Stimulated activated naive B cell treated with anti-CD40 and anti-IgM and Interleukin-4, amounts not matched to agents 10 μg/mL and 1 μg/mL and 100 μg/mL, for 72 hours (primary cell): Measurements from ENCODE around the gene C22orf15.
A peak's percentile ranks its signal among the peaks of the same experiment; 100 is the strongest.
"Not testable (repeated sequence)": the region's sequence is repeated elsewhere in the genome, so short reads cannot be mapped to it uniquely, and the experiment has no call there.

ENCODE experiments used
- ATAC-seq, 2 donors: fragments of 150-1000 bp; cut with Tn5 transposase; replicated peaks; 2 replicates each; pipeline ENCODE4 v1.10.0; 2021; ENCODE audit warnings: moderate library complexity in 1 of 2
- DNase-seq: peaks from one replicate; pipeline ENCODE4 v3.0.0; 2021
- H3K27ac Mint-ChIP-seq: one replicate; pipeline ENCODE4 v1.8.0; 2022; ENCODE audit warnings: mild to moderate bottlenecking, mixed read lengths
- H3K27me3 Mint-ChIP-seq, 2 donors: one replicate each; pipeline ENCODE4 v1.8.0; 2022; ENCODE audit warnings: mixed read lengths in 2 of 2
- H3K36me3 Mint-ChIP-seq, 2 donors: one replicate each; pipeline ENCODE4 v1.8.0; 2022; ENCODE audit warnings: mixed read lengths in 2 of 2, mild to moderate bottlenecking in 1 of 2
- H3K4me1 Mint-ChIP-seq, 2 donors: one replicate each; pipeline ENCODE4 v1.8.0; 2022; ENCODE audit warnings: mixed read lengths in 2 of 2, mild to moderate bottlenecking in 1 of 2
- H3K4me3 Mint-ChIP-seq, 2 donors: one replicate each; pipeline ENCODE4 v1.8.0; 2022; ENCODE audit warnings: mild to moderate bottlenecking in 2 of 2, mixed read lengths in 2 of 2, moderate library complexity in 1 of 2
- H3K9me3 Mint-ChIP-seq, 2 donors: one replicate each; pipeline ENCODE4 v1.8.0; 2022; ENCODE audit warnings: mixed read lengths in 2 of 2, mild to moderate bottlenecking in 1 of 2

C22orf15 gene, protein sequence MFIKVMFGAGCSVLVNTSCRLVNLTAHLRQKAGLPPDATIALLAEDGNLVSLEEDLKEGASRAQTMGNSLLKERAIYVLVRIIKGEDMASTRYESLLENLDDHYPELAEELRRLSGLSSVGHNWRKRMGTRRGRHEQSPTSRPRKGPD

DNA sequence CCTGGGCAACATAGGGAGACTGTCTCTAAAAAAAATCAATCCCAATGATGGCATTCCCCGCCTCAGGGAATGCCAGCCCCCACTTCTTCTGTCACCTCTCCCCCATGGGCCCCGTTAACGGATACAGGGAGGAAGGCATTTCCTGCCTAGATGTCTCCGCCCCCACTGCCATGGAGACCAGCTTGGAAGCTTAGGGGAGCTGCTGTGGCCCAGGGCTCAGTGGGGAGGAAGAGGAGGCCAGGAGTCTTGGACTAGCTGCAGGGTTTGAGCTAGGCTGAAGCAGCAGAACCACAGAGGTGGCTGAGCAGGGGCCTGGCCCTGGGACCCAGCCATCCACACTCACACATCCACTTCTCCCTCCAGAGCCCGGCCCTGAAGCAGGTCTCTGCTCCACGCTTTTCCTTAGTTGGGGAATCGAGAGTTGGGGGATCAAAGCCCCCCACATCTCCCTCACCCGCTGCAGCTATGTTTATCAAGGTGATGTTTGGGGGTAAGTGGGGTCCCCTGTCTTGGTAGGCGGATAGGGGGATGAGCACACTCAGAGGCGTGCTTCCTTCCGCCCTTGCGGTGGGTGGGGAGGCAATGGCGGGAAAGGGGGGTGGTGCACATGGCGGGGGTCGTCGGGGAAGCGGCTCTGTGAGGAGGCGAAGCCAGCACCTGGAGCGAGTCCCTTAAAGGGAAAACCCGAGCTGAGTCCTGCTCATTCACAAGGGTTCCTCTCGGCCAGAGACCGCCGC, at the start of gene C22orf15:
C22orf15 (plus strand) TSS at position 149 of the 737 bp plus-strand sequence; CDS start at position 466, 317 bp downstream.
- H3K36me3 Mint-ChIP-seq = peaks cover 10 to 29% of the 10 kb centered on the region in 2 donors
- peak within 1 kb of the TSS; percentile 42 for H3K27ac Mint-ChIP-seq
- ATAC-seq (no peak), DNase-seq (no peak)
- peak within 1 kb of the TSS; percentile 76 for H3K4me3 Mint-ChIP-seq
- H3K9me3 Mint-ChIP-seq = no peaks in the 10 kb centered on the region
- H3K27me3 Mint-ChIP-seq = no peaks in the 10 kb centered on the region
- peaks cover 40 to 64% of the 10 kb centered on the region in 2 donors for H3K4me1 Mint-ChIP-seq

DNA sequence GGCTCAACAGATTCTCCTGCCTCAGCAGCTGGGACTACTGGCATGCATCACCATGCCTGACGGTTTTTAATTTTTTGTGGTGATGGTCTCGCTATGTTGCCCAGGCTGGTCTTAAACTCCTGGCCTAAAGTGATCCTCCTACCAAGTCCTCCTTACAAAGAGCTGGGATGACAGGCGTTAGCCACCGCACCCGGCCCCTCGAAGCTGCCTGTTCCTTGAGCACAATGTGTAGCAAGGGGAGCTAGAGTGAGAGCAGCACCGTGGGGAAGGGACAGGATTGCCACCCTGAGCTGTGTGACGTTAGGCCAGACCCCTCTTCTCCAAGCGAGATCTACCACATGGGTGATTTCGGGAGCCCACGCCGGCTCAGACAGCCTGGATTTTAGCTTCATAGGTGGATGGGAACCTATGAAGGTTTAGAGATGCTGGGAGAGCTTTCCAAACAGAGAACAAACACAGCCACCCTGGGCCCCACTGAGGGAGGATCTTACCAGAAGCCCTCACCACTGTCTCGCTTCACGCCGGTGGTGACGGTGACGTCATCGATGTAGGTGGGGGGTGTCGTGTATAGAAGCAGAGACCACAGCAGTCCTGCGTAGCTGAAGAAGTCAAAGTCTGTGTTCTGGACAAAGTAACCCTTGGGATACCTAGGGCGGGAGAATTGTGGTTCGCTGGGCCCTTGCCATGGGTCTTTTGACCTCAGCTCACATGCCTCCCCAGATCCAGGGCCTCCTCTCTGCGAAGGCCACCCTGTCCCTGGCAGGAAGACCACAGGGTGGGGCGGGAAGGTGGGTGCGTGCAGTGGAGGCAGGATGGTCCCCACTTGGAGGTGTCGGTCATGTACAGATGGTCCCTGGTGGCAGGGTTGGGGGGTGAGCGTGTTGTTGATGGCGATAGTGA, 48.8 kb upstream of the C22orf15 start:
- Mint-ChIP-seq H3K27me3 (no peaks in the 10 kb centered on the region), H3K9me3 (no peaks in the 10 kb centered on the region), H3K4me1 (peaks cover 15 to 30% of the 10 kb centered on the region in 2 donors), H3K36me3 (peaks cover 24 to 39% of the 10 kb centered on the region in 2 donors), H3K27ac (no peak overlapping the region), H3K4me3 (no peak overlapping the region)
- ATAC-seq (no peak), DNase-seq (no peak)

DNA sequence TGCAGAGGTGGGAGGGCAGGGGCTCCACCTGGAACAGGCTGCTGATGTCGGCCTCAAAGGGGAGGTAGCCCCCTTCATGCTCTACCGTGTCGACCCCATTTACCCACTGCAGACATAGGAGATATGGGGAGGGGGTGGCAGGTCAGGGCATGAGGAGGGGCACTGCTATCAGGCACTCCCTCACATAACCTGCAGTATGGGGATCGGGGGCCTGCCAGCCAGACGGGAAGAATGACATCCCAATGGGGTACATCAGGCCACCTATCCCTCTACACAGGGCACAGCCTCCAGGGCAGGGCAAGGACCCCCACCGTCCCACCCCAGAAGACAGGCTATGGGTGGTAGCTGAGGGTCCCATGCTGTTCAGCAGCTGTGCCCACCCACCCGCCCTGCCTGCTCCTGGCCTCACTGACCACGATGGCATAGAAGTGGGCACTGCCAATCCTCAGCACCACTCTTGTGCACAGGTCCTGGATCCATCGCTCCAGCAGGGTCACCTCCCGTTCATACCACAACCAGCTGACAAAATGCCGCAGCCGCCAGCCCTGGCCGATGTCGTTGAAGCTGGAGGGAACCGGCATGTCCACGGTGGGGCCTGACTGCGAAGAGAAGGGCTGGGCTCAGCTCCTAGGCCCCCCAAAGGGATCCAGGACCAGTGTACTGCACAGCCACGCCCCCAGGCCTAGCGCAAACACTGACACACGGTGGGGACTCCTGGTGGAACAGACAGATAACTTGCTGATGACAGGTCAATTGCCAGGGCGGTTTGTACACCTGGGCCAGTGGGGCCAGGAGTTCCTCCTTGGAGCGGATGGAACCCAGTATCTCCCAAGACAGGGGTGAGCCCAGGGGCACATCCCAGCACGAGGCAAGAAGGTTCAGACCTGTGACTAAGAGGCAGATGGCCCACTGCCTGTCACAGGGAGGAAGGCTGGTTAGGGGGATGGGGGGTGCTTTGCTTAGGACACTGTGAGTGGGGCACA, 47.9 kb upstream of the C22orf15 start:
- H3K36me3 Mint-ChIP-seq = peaks cover 17 to 32% of the 10 kb centered on the region in 2 donors
- H3K4me1 Mint-ChIP-seq = peaks cover 13 to 30% of the 10 kb centered on the region in 2 donors
- ATAC-seq = no peak
- peak overlapping the region; percentile 84 for H3K27ac Mint-ChIP-seq
- no peaks in the 10 kb centered on the region for H3K27me3 Mint-ChIP-seq
- no peaks in the 10 kb centered on the region for H3K9me3 Mint-ChIP-seq
- peak overlapping the region; percentile 69 to 88 for H3K4me3 Mint-ChIP-seq
- DNase-seq = no peak

DNA sequence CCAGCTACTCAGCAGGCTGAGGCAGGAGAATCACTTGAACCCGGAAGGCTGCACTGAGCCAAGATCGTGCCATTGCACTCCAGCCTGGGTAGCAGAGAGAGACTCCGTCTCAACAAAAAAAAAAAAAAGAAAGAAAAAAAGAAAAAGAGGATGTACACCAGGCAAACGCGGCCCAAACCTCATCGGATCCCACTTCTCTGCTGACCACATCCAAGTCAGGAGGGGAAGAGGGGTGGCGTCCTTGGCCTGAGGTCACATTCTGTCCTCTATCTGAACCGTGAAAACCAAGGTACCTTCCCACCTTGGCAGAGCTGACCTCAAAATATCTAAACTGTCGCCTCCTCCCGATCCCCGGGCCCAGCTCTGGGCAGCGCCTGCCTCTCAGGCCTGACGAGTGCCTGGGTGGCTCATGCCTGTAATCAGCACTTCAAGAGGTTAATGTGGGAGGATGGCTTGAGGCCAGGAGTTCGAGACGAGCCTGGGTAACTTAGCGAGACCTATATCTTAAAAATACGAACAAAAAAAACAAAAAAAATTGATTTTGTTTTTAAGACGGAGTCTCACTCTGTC, 46.9 kb upstream of the C22orf15 start:
- ATAC-seq (no peak), DNase-seq (no peak)
- no peaks in the 10 kb centered on the region for H3K9me3 Mint-ChIP-seq
- peaks cover 13 to 30% of the 10 kb centered on the region in 2 donors for H3K4me1 Mint-ChIP-seq
- no peaks in the 10 kb centered on the region for H3K27me3 Mint-ChIP-seq
- peak overlapping the region; percentile 69 to 88 for H3K4me3 Mint-ChIP-seq
- peaks cover 15 to 22% of the 10 kb centered on the region in 2 donors for H3K36me3 Mint-ChIP-seq
- H3K27ac Mint-ChIP-seq = no peak overlapping the region

DNA sequence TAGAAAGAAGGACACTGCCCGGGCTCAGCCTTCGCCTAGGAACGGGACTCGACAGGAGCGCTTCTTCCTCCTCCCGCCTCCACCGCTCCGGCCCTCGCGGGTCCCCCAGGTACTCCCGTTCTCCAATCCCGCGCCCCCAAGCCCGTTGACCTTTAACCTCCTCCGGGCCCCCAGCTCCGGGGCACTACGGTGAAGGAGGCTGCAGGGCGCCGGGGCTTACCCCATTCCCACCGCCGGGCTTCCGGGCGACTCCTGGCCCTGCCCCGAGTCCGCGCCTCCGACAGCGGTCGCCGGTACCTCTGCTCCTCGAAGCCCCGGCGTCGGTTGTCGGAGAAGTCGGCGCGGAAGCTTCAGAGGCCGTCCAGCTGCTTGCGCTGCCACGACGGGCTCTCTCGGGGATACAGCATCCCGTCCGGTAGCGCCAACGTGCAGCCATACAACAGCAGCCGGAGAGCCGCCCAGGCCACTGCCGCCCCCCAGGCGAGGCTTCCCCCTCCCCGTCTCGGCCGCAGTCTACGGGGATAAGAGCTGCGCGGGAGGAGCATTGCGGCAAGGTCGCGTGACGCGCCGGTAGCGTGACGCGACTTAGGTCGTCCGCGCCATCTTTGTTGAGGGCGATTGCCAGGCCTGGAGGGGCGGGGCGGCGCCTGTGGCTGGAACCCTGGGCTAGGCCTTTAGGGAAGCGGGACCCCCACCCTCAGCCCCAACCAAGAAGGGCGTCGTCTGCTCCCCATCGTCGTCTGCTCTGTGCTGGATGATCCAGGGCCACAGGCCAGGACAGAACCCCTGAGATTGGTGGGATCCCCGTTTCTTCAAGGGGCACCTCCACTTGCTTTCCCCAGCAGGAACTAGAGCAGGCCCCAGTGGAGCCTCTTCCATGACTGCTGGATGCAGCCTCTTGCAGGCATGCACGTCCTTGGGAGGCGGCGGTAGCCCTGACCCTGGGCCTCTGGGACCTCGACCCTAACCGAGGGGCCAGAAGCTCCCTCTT, 45.7 kb upstream of the C22orf15 start:
- peak; percentile 76 for DNase-seq
- peak overlapping the region; percentile 84 to 88 for H3K4me3 Mint-ChIP-seq
- no peaks in the 10 kb centered on the region for H3K9me3 Mint-ChIP-seq
- peaks cover 13 to 30% of the 10 kb centered on the region in 2 donors for H3K4me1 Mint-ChIP-seq
- peak; percentile 92 to 93 for ATAC-seq
- peak overlapping the region; percentile 94 for H3K27ac Mint-ChIP-seq
- no peaks in the 10 kb centered on the region for H3K27me3 Mint-ChIP-seq
- H3K36me3 Mint-ChIP-seq = peaks cover 8 to 18% of the 10 kb centered on the region in 2 donors

DNA sequence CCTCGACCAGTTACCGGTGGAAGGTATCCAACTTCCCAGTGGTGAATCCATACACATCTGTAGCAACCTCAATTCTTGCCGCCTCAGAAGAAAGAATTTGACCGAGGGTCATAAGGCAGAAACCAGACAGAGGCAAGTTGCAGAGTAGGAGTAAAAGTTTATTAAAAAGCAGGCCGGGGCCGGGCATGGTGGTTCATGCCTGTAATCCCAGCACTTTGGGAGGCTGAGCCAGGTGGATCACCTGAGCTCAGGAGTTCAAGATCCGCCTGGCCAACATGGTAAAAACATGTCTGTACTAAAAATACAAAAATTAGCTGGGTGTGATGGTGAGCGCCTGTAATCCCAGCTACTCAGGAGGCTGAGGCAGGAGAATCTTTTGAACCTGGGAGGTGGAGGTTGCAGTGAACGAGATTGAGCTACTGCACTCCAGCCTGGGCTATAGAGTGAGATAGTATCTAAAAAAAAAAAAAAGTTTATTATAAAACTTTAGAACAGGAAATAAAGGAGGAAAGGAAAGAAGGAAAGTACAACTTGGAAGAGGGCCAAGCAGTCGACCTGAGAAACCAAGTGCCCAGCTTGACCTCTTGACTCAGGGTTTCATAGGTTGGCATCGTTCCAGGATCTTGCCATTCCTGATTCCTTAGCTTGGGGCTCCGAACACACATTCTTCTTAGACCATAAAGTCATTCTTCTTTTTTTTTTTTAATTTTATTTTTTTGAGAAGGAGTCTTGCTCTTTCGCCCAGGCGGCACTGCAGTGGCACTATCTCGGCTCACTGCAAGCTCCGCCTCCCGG, 44.2 kb upstream of the C22orf15 start:
- Mint-ChIP-seq H3K27ac (no peak overlapping the region), H3K36me3 (peaks cover 8 to 11% of the 10 kb centered on the region in 2 donors), H3K4me3 (no peak overlapping the region), H3K27me3 (no peaks in the 10 kb centered on the region), H3K9me3 (no peaks in the 10 kb centered on the region), H3K4me1 (peaks cover 18 to 40% of the 10 kb centered on the region in 2 donors)
- ATAC-seq (no peak), DNase-seq (no peak)

DNA sequence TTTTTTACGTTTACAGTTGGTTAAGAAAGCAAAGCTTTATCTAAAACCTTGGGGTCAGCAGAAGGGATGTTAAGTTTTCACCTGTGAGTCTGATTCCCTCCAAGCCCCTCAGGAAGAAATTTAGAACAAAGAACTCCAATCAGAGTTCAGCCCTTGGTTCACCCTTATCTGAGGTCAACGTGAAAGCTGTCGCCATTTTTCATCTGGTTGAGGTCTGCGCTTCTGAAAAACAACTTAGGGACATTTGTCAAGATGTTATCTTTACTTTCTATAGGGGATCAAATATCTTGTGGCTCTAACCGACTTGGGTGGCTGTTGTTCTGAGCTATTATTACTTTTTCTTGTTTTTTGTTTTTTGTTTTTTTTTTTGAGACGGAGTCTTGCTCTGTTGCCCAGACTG, 41.9 kb upstream of the C22orf15 start:
- H3K4me1 Mint-ChIP-seq = peaks cover 10 to 20% of the 10 kb centered on the region in 2 donors
- H3K4me3 Mint-ChIP-seq = no peak overlapping the region
- ATAC-seq = no peak
- H3K27ac Mint-ChIP-seq = no peak overlapping the region
- no peaks in the 10 kb centered on the region for H3K27me3 Mint-ChIP-seq
- H3K36me3 Mint-ChIP-seq = no peaks in the 10 kb centered on the region
- no peak for DNase-seq
- H3K9me3 Mint-ChIP-seq = no peaks in the 10 kb centered on the region

DNA sequence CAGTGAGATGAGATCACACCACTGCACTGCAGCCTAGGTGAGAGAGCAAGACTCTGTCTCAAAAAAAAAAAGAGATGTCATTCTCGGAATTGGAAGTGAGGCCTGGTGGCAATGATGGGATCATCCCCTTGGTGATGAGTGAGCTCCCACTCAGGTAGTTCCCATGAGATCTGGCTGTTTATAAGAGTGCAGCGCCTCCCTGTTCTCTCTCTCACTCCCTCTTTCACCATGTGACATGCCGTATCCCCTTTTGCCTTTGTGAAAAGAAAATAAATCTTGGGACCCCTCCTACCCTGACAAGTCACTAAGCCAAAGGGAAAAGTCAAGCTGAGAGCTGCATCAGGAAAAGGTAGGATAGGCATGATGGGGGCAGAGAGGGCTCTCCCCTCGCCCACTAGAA, 40.6 kb upstream of the C22orf15 start:
- H3K27me3 Mint-ChIP-seq = no peaks in the 10 kb centered on the region
- no peak overlapping the region for H3K4me3 Mint-ChIP-seq
- peaks cover 8 to 22% of the 10 kb centered on the region in 2 donors for H3K4me1 Mint-ChIP-seq
- ATAC-seq (no peak), DNase-seq (no peak)
- no peak overlapping the region for H3K27ac Mint-ChIP-seq
- no peaks in the 10 kb centered on the region for H3K9me3 Mint-ChIP-seq
- H3K36me3 Mint-ChIP-seq = no peaks in the 10 kb centered on the region

DNA sequence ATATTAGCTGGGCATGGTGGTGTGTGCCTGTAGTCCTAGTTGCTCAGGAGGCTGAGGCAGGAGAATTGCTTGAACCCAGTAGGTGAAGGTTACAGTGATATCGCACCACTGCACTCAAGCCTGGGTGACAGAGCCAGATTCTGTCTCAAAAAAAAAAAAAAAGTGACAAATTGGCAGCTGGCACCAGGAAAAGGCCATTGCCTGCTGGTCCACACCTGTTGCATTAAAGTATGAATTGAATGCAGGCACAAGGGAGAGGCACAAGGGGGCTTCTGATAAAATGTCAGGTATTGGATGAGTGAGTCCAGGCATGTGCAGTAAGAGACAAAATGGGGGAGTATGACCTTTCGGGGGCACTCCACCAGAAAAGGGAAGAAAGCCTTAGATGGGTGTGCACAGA, 40.1 kb upstream of the C22orf15 start:
- H3K9me3 Mint-ChIP-seq = no peaks in the 10 kb centered on the region
- peak; percentile 39 to 49 for ATAC-seq
- H3K27me3 Mint-ChIP-seq = no peaks in the 10 kb centered on the region
- H3K36me3 Mint-ChIP-seq = no peaks in the 10 kb centered on the region
- H3K27ac Mint-ChIP-seq = no peak overlapping the region
- H3K4me3 Mint-ChIP-seq = no peak overlapping the region
- peaks cover 5 to 16% of the 10 kb centered on the region in 2 donors for H3K4me1 Mint-ChIP-seq
- DNase-seq = no peak

DNA sequence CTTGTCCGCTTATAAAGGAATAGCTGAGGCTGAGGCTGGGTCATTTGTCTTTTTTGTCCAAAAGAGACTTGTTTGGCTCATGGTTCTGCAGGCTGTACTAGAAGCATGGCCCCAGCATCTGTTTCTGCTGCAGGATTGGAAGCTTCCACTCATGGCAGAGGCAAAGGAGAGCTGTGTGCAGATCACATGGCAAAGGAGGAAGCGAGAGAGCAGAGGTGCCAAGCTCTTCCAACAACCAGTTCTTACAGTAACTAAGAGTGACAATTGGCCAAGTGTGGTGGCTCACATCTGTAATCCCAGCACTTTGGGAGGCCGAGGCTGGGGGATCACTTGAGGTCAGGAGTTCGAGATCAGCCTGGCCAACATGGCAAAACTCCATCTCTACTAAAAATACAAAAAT, 34.7 kb upstream of the C22orf15 start:
- H3K4me3 Mint-ChIP-seq, H3K4me1 Mint-ChIP-seq, H3K27me3 Mint-ChIP-seq, H3K27ac Mint-ChIP-seq, H3K9me3 Mint-ChIP-seq, DNase-seq, H3K36me3 Mint-ChIP-seq: not testable (repeated sequence)
- ATAC-seq = peak in 1 of 2 donors; percentile 48

DNA sequence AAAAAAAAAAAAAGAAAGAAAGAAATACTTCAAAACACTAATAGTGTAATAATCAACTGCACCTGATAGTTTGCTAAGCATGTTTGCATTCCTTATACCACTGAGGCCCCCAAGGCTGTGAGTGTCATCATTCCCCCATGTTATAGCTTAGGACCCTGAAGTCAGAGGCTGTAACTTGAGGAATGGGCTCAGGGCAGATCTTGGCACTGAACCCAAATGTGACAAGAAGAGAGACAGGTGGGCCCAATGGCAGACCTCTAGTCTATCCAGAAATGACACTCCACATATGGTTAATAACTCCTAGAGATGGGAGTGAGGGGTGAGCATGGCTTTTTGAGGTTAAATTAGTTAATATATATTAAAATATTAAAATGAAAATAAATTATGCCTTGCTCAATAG, 25.1 kb upstream of the C22orf15 start:
- Mint-ChIP-seq H3K27ac (no peak overlapping the region), H3K9me3 (no peaks in the 10 kb centered on the region), H3K4me1 (no peaks in the 10 kb centered on the region), H3K27me3 (no peaks in the 10 kb centered on the region), H3K4me3 (no peak overlapping the region), H3K36me3 (peaks cover 0 to under 1% of the 10 kb centered on the region in 2 donors)
- DNase-seq = no peak
- no peak for ATAC-seq
